ENCODE measurements around the gene MAU2. TPM values are rescaled to one million over a fixed set of nuclear protein-coding genes. Genes with fewer than 3 reads are reported as not detected.

The MAU2 gene
- total and polyA plus RNA-seq, 2 of the 8 experiments (the other 6 are each of a cell fraction or from before 2014, with no cell fraction given), result 32.0 to 40.8 TPM

- WGBS, 2 experiments (ENCODE audit: extremely low coverage in 1 of 2, insufficient coverage in 1 of 2, insufficient read length in 1 of 2, insufficient replicate concordance in 2 of 2, low coverage in 1 of 2, low lambda C conversion rate in 2 of 2, missing lambda C conversion rate in 1 of 2), result 89% methylated on average over 9 of the region's 9 CpGs; no CpG with 5 or more reads in 1 of the 2 experiments
- H2BK120ac ChIP-seq (replicated peaks; ENCODE audit: low read depth, low read length), result no peak overlapping the region
- no peaks in the 10 kb centered on the region; the same call in 1 of the 2 replicates for H3K79me1 ChIP-seq (ENCODE audit: low read depth, low read length)
- no peak overlapping the region for H3K27ac ChIP-seq (ENCODE audit: low read depth, low read length)
- no peak overlapping the region for H3K4me3 ChIP-seq (ENCODE audit: extremely low read depth in 1 of 4, insufficient read depth in 2 of 4, low read depth in 3 of 4, low read length in 4 of 4)
- peaks cover 26 to 58% (median 47%) of the 10 kb centered on the region in 4 experiments for H3K36me3 ChIP-seq (ENCODE audit: control insufficient read depth in 2 of 4, insufficient read depth in 4 of 4, low read length in 3 of 4)
- H4K5ac ChIP-seq (ENCODE audit: insufficient read length, low read depth, low read length), result no peak overlapping the region
- H3K56ac ChIP-seq (replicated peaks; ENCODE audit: insufficient read length, low read depth, low read length), result no peak overlapping the region
- H3K27me3 ChIP-seq (replicated peaks in 1 of 4; ENCODE audit: control insufficient read depth in 3 of 4, extremely low read depth in 1 of 4, insufficient read depth in 3 of 4, low read length in 3 of 4), result no peaks in the 10 kb centered on the region
- no peaks in the 10 kb centered on the region for H3K9me3 ChIP-seq (ENCODE audit: insufficient read depth in 2 of 2, low read depth in 1 of 2, low read length in 1 of 2)
- H3K4me1 ChIP-seq (replicated peaks in 1 of 4; ENCODE audit: control insufficient read depth in 3 of 4, insufficient read depth in 4 of 4, low read length in 3 of 4), result no peaks in the 10 kb centered on the region
- peak overlapping the region; percentile 28; the same call in 1 of the 2 replicates for H4K8ac ChIP-seq (ENCODE audit: extremely low read depth, insufficient read depth, low read length)
- H2BK15ac ChIP-seq (ENCODE audit: low read length), result no peak overlapping the region
- H3K4me2 ChIP-seq (ENCODE audit: insufficient read depth in 1 of 2, low read depth in 2 of 2, low read length in 2 of 2), result no peak overlapping the region
- no peak for FAIRE-seq
- TF ChIP-seq MAX (IDR thresholded peaks at IDR 0.05), result no peak
- TF ChIP-seq CHD2 (IDR thresholded peaks at IDR 0.05; ENCODE audit: low read length), result no peak
- TF ChIP-seq USF2 (IDR thresholded peaks at IDR 0.05; ENCODE audit: low read length), result no peak
- H3K23ac ChIP-seq (ENCODE audit: insufficient read length), result no peak overlapping the region
- H2BK20ac ChIP-seq (ENCODE audit: low read length), result no peak overlapping the region
- no peaks in the 10 kb centered on the region for H3K79me2 ChIP-seq (ENCODE audit: control insufficient read depth in 1 of 2, insufficient read depth in 2 of 2, low read length in 2 of 2)
- POLR2A ChIA-PET (ENCODE audit: partially characterized antibody), result interaction anchor here (0.6 to 1.8 kb wide), 2 partner anchors 9 to 206 kb away, joined by 4 to 6 read pairs; no protein-coding TSS in a partner anchor
- H3K14ac ChIP-seq (ENCODE audit: insufficient read length), result no peak overlapping the region
- H2AFZ ChIP-seq (ENCODE audit: low read length), result no peak overlapping the region
- no peak for DNase-seq (ENCODE audit: low read depth in 1 of 2, low spot score in 2 of 2)
- H3K18ac ChIP-seq (ENCODE audit: extremely low read depth, low read length), result no peak overlapping the region
- H3K23me2 ChIP-seq (ENCODE audit: low read depth, low read length), result no peaks in the 10 kb centered on the region
- CTCF ChIA-PET (ENCODE audit: partially characterized antibody), result interaction anchor here (0.6 to 2.1 kb wide), 2 partner anchors 143 to 218 kb away, joined by 3 to 8 read pairs; no protein-coding TSS in a partner anchor
- peaks cover 4 to 7% of the 10 kb centered on the region in 2 experiments for H4K20me1 ChIP-seq (replicated peaks in 1 of 2; ENCODE audit: control insufficient read depth in 1 of 2, insufficient read depth in 2 of 2, low read length in 2 of 2)
- no peak overlapping the region for H3K4ac ChIP-seq (replicated peaks; ENCODE audit: insufficient read length, low read depth, low read length)
- H3K9ac ChIP-seq (replicated peaks in 1 of 4; ENCODE audit: extremely low read depth in 1 of 4, low read depth in 3 of 4, low read length in 3 of 4), result no peak overlapping the region
- no peak overlapping the region for H2BK12ac ChIP-seq (ENCODE audit: low read depth, low read length)
- H4K91ac ChIP-seq (replicated peaks; ENCODE audit: insufficient read length, low read length), result no peak overlapping the region
- no peak overlapping the region for H2AK5ac ChIP-seq (ENCODE audit: low read depth, low read length)
- no peak overlapping the region for H2BK5ac ChIP-seq (ENCODE audit: low read depth, low read length)
Measured at GRCh38 chr19:19348266-19348665, 27.6 kb downstream of the MAU2 start.
